ENCODE measurements around the gene TACO1. TPM values are rescaled to one million over a fixed set of nuclear protein-coding genes. Genes with fewer than 3 reads are reported as not detected.

The TACO1 gene
- total and polyA plus RNA-seq, 2 of the 4 experiments (the other 2 are of a cell fraction): 6.5 to 28.8 TPM

- no peak overlapping the region for H2BK5ac ChIP-seq (ENCODE audit: low read depth, low read length, poor library complexity, severe bottlenecking)
- CTCF ChIA-PET: interaction anchor here (0.6 kb wide), 1 partner anchor 1912 kb away, joined by 5 read pairs; no protein-coding TSS in a partner anchor
- no peak overlapping the region for H2AK5ac ChIP-seq (ENCODE audit: low read depth, low read length)
- H2AFZ ChIP-seq (replicated peaks; ENCODE audit: low read length, poor library complexity): no peak overlapping the region
- dilution Hi-C loops (cut with HindIII; ENCODE audit: low sequenced_read_pairs, unreplicated experiment): no loop called here
- no peak overlapping the region for H3K4me2 ChIP-seq (ENCODE audit: low read depth, low read length)
- POLR2A ChIA-PET (ENCODE audit: unreplicated experiment): no interaction called here
- no peaks in the 10 kb centered on the region for H3K9me3 ChIP-seq (ENCODE audit: control insufficient read depth, insufficient read depth, low read length)
- ATAC-seq (ENCODE audit: low read depth) (no peak), DNase-seq (no peak)
- in situ Hi-C loops (cut with MboI; ENCODE audit: low sequenced_read_pairs): no loop called here
- no peak overlapping the region for H3K23ac ChIP-seq (ENCODE audit: low read depth, low read length)
- H2BK120ac ChIP-seq (ENCODE audit: low read depth, low read length): no peak overlapping the region
- H3K27ac ChIP-seq (ENCODE audit: insufficient read depth, low read length): no peak overlapping the region
- H4K5ac ChIP-seq (ENCODE audit: low read depth, low read length): no peak overlapping the region
- no peak overlapping the region for H3K4ac ChIP-seq (ENCODE audit: low read depth, low read length)
- H3K14ac ChIP-seq (replicated peaks; ENCODE audit: low read depth, low read length): no peak overlapping the region
- intact Hi-C loops (cut with micrococcal nuclease): no loop called here
- H3K27me3 ChIP-seq (ENCODE audit: control insufficient read depth, insufficient read depth, low read length): no peaks in the 10 kb centered on the region
- WGBS, 2 experiments (ENCODE audit: extremely low coverage in 2 of 2, insufficient read length in 1 of 2): 96% methylated on average over 7 of the region's 11 CpGs; no CpG with 5 or more reads in 1 of the 2 experiments
- no TSS peak for BruUV-seq (replicated peaks)
- H2BK15ac ChIP-seq (ENCODE audit: low read depth, low read length): no peak overlapping the region
- no peaks in the 10 kb centered on the region for H3K4me1 ChIP-seq (ENCODE audit: control insufficient read depth, insufficient read depth, low read length)
- TF ChIP-seq CHD1 (IDR thresholded peaks at IDR 0.05; ENCODE audit: low read depth, low read length) (no peak), SMC3 (IDR thresholded peaks at IDR 0.05; ENCODE audit: low read depth, low read length) (no peak), RAD21 (IDR thresholded peaks at IDR 0.05; ENCODE audit: low read length) (no peak), ELK1 (IDR thresholded peaks at IDR 0.05; ENCODE audit: borderline replicate concordance, low read depth, low read length) (no peak), RFX5 (IDR thresholded peaks at IDR 0.05; ENCODE audit: low read depth, low read length) (no peak), POLR2A (IDR thresholded peaks at IDR 0.05; ENCODE audit: low read depth, low read length) (no peak), NFE2L2 (IDR thresholded peaks at IDR 0.05; ENCODE audit: low read depth, low read length) (no peak), MXI1 (IDR thresholded peaks at IDR 0.05; ENCODE audit: borderline replicate concordance, low read depth, low read length) (no peak), RCOR1 (IDR thresholded peaks at IDR 0.05; ENCODE audit: insufficient replicate concordance, low read length) (no peak), MAFK (IDR thresholded peaks at IDR 0.05; ENCODE audit: low read depth, low read length) (no peak), MAZ (IDR thresholded peaks at IDR 0.05; ENCODE audit: borderline replicate concordance, low read depth, low read length) (no peak), BHLHE40 (IDR thresholded peaks at IDR 0.05; ENCODE audit: low read depth, low read length) (no peak), CTCF (conservative IDR thresholded peaks at IDR 0.05; ENCODE audit: low read depth, low read length) (no peak)
- H4K91ac ChIP-seq (ENCODE audit: insufficient read depth, low read depth, low read length): no peak overlapping the region
- no peaks in the 10 kb centered on the region for H4K20me1 ChIP-seq (ENCODE audit: insufficient read depth, low read length)
- no peak overlapping the region for H3K18ac ChIP-seq (ENCODE audit: low read depth, low read length)
- H3K79me1 ChIP-seq (ENCODE audit: low read depth in 1 of 2, low read length in 2 of 2): peaks cover 19 to 44% of the 10 kb centered on the region in 2 experiments; a peak in 3 of 4 replicates
- H3K36me3 ChIP-seq (ENCODE audit: control insufficient read depth, insufficient read depth, low read length): peaks cover 55% of the 10 kb centered on the region
- no peak overlapping the region for H3K4me3 ChIP-seq (ENCODE audit: insufficient read depth, low read depth, low read length)
- H3K9ac ChIP-seq (ENCODE audit: low read depth, low read length): no peak overlapping the region
- no peak overlapping the region for H2BK20ac ChIP-seq (ENCODE audit: low read depth, low read length)
- 0 out of 2 replicates have a peak, but pooled peaks cover 3% of the 10 kb centered on the region for H3K9me1 ChIP-seq (ENCODE audit: insufficient read depth, low read length)
- H2AK9ac ChIP-seq (replicated peaks; ENCODE audit: low read depth, low read length, poor library complexity): no peak overlapping the region
- no peak overlapping the region for H4K8ac ChIP-seq (ENCODE audit: low read depth in 2 of 2, low read length in 2 of 2)
- no peak overlapping the region for H3K56ac ChIP-seq (ENCODE audit: extremely low read depth, insufficient read depth, low read length)
These were observed 11.9 kb upstream of the TACO1 start for GRCh38 chr17:63588797-63589196.
